OCI-M2 (cell line): ENCODE results near the gene GPR37.
A peak's percentile ranks its signal among the peaks of the same experiment; 100 is the strongest.

Experiments used
- DNase-seq: peaks from one replicate; lab custom pipeline; 2025; ENCODE audit not compliant: unreplicated experiment; lab: John Stamatoyannopoulos, UW

The GPR37 gene, protein sequence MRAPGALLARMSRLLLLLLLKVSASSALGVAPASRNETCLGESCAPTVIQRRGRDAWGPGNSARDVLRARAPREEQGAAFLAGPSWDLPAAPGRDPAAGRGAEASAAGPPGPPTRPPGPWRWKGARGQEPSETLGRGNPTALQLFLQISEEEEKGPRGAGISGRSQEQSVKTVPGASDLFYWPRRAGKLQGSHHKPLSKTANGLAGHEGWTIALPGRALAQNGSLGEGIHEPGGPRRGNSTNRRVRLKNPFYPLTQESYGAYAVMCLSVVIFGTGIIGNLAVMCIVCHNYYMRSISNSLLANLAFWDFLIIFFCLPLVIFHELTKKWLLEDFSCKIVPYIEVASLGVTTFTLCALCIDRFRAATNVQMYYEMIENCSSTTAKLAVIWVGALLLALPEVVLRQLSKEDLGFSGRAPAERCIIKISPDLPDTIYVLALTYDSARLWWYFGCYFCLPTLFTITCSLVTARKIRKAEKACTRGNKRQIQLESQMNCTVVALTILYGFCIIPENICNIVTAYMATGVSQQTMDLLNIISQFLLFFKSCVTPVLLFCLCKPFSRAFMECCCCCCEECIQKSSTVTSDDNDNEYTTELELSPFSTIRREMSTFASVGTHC

DNA sequence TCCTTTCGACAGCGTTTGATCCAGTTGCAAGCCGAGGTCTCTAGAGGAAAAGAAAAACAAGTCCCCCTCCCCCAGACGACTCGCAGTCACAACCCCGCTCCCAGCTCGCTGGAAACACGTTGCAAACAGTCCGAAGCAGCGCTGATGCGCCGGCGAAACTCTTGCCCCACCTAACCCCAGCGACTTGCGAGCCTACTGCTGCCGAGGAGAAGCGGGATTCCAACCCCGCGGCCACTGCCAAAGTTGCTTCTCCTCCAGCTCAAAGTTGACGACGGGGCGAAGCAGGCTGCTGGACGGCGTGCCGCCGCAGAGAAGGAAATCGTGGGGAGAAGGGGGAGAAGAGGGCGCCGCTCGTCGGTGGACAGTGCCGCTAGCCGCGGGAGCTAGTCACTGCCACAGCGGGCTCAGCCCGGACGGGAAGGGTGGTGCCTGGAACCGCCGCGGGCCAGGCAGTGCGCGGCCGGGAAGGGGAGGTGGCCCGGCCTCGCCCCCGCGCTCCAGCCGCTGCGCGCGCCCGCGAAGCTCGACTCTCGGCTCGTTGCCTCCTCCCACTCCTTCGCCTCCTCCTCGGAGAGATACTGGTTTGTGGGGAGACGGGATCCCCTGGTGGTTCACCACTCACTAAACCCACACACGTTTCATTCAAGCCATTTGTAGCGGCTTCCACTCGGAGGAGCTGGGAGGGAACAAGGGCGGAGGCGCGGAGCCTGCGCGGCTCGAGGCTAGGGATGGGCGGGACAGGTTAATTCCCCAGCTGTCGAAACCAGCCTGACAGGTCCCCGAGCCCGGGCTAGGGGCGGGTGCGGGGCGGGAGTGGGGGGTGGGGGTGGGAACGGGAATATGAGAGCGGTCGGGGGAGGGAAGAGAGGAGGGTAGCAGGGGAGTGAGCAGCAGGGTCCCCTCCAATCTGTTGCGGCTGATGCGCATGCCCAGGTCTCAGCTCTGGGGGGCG lies at the start of gene GPR37:
Gene GPR37 (minus strand): TSS at position 392 of the 952 bp plus-strand sequence. CDS start 816 bp downstream, outside the sequence.
- peak; percentile 53 for DNase-seq

DNA sequence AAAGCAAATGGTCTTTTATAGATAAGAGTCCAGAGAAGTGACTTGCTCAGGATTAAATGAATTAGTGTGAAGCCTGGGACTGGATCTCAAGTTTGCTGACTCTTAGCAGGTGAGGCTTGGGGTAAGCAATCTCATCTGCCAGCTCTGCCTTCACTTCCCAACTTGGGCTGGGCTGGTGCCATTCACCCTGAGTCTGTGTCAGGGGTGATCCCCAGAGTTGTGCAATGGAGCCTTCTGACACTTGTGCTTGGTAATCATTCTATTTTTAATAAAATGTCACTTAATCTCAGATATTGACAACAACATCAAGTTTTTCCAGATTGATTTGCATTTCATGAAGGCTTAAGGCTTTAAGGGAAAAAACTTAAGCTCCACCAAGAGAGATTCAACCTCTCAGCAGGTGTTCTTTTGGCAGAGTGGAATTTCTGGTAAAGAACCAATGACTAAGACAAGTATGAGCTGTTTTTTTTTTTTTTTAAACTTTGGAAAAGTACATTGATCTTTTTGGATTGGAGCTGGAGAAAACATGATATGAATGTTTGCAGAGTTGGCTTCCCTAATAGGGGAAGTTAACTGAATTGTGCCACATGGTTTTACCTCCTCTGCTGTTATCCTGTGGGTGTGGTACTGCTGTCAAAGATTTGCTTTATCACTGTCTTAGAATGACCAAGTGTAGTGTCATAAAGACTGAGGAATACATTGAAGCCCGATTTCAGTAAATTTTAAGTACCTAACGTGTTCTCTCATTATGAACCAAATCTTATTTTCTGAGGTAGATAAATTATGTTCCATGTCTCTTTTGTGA lies 48.6 kb upstream of the GPR37 start:
- DNase-seq: no peak

DNA sequence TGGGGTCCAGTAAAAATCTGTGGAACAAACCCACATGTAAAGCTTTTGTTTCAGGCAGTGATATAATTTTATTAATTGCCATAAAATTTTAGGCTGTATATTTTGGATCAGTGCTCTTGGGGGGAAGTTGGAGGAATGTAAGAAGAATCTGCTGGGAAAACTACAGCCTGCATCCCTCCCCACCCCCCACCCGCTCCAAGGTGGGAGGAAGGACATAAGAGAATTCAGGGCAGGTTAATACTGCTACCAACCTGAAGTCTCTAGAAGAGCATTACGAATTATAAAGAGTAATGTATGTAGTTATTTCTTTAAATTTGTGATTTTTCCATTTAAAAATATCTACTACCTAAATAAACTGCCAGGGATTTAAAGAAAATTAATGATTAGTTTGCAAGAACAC lies 47.2 kb upstream of the GPR37 start:
- DNase-seq: no peak

DNA sequence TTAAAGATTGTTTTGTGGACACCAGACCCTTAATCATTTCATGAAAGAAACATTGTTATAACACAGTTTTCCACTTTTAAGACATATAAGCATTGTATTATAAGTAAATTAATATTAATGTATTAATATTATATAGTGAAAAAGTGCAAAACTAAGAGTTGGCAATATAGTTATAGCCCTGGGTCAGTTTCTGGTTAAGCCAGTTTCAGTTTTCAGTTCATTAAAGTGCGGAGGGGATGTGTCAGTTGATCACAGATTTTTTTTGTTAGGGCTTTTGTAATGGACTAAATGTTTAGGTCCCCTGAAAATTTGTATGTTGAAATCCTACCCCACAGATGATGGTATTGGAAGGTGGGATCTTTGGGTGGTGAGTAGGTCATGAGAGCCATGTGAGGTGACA lies 45.7 kb upstream of the GPR37 start:
- no peak for DNase-seq

DNA sequence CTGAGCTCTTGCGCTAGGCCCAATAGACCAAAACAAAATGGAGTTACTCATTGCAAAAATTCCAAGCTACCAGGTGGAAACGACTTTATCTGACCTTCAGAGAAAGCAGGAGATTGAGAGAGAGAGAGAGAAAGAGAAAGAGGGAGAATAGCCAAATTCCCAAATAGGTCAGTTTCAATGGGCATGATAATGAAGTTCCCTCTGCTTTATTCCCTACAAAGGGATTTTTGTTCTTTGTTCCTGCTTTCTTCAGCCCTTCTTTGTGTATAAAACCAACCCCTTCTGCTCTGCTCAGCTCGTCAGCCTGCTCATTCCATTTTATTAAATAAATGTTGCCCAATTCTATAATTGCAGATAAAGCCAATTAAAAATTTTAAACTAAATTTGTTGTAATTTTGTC lies 45.0 kb upstream of the GPR37 start:
- no peak for DNase-seq

DNA sequence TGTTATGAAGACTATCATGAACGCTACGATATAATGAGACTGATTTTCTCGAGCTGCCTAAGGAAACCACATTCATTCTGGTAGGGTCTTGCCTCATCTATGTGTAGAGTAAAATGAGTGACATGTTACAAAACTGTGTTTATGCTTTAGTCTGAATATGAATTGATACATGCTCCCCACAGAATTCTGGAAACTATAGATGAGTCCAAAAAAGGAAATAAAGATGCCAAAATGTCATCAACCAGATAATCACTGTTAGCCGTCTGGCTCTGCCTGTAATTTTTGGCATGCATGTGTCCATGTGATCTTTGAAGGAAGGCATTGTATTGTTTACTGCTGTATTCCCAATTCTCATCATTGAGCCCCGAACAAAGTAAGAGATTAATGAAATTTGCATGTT lies 42.6 kb upstream of the GPR37 start:
- DNase-seq: no peak

DNA sequence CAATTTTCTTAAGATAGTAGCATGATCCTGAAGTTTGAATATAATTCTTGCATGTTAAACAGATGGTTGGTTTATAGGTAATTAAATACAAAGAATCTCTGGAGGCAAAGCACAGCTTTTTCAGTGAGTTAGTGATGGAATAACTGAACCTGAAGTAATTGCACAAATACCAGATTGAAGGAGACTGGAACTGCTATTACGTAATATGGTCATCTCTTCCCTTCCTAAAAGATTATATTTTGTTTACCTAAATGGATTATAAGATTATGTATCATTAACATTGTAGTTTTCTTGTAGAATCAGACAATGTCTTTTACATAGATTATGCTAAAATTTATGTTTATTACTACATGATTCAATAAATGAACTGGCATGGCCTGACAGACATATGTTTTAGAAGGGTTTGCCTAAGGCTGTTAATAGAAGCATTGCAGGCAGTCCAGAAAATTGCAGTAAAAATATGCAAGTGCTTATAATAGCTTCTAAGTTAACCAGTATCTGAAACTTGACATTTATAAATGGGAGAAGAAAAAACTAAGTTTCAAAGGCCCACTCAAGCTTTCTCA lies 35.8 kb upstream of the GPR37 start:
- DNase-seq: no peak

DNA sequence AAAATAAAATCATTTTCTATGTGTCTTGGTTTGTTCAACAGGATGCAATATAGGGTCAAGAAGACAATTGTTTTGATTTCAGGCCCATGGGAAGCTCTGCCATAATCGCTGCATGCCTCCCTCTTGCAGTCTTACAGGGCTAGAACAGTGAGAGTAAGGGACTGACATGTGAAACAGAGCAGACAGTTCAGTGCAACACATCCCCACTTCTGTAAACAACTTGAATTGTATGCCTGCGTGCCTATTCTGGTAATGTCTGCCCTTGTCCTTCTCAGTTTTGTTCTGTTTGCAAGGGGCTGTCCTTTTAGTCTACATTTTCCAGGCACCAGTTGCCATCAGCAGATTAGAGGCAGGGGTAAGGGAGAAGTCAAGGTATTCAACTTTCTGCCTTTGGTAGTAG lies 34.8 kb upstream of the GPR37 start:
- no peak for DNase-seq

DNA sequence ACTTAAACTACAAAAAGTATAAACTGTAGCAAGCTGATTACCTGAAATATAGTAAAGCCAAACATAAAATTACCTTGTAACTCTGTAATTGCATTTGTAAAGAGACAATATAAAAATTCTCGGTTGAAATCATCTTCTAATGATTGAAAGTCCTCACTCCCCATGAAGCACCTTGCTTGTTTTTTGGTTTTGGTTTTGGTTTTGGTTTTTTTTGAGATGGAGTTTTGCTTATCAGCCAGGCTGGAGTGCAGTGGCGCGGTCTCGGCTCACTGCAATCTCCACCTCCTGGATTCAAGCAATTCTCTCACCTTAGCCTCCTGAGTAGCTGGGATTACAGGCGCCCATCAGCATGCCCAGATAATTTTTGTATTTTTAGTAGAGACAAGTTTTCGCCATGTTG lies 33.9 kb upstream of the GPR37 start:
- no peak for DNase-seq

DNA sequence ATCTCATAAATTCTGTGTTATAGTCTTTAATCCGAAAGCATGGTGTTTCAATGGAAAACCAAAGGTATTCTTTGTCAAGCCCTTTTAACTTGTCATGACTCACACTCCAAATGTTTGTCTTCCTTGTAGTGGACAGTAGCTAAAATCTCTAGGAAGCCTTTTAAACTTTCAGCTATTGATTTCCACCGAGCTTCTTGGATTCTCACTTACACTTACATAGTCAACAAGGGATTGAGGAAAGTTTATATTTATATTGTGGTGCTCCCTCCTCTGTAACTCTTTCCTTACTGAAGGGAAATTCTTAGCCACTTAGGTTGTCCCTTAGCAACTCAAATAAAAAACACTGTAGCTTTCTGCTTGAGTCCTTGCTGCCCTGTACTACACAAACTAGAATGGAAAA lies 31.2 kb upstream of the GPR37 start:
- DNase-seq: no peak

DNA sequence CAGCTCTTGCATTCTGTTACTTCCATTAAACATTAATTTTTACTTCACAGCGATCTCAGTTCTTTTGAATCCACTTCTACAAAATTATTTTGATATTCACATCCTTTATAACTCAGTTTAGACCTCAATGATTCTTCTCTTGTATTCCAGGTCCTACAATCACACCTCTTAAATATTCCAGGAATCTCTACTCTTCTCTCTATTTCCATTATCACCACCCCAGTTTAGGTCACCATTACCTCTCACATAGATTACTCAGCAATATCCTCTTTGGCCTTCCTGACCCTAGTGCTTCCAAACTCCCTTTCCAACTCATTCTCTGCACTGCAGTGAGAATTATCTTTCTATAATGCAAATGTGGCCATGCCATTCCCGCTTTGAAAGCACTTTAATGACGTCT lies 27.1 kb upstream of the GPR37 start:
- no peak for DNase-seq

DNA sequence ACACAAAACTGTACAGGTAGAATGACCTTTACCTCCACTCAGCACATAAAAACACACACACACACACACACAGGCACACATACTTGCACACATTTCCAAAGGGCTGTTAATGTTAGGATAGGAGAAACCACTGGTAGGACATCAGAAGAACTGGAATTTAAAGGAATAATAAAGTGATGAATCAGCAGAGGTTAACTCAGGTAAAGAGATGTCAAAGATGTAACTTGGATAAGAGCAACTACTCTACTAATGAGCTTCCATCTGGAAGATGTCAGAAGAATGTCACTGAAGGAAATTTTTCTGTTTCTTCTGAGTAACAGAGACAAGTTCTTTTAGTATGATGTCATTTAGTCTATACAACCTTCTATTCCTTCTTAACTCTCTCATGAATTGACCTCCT lies 26.4 kb upstream of the GPR37 start:
- no peak for DNase-seq

DNA sequence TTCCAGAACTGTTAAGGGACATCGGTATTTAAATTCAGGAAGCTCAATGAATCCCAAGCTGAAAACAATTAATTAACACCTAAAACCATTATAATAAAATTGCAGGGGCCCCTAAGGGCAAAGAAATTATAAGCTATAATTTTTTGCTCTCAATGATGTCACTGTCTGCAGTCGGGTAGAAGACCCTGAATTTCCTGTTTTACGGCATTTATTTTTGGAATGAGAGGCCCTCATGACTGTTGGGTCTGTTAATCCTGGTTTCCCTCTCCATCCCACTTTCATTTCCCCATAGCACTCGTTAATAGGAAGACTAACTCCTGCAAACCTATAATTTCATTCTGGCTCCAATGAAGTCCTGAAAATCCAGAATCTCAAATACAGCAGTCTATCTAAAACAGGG lies 25.8 kb upstream of the GPR37 start:
- DNase-seq: no peak

DNA sequence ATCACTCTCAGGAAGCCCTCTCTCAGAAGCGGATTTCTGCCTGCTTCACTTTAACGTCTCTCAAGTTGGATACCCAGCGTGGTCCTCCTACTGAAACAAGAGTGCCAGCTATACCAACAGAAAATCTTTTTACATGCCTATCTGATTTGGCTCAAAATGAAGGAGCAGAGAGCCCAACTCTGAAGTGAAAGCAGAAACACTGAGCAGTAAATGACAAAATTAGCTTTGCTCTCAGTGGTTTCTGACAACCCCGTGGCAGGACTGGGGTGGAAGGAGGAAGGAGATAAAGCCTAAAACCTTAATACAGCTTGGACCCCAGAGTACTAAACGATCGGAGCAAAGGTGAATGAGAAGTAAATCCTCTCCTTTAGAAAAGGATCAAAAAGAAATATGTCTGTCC lies 25.1 kb upstream of the GPR37 start:
- no peak for DNase-seq

DNA sequence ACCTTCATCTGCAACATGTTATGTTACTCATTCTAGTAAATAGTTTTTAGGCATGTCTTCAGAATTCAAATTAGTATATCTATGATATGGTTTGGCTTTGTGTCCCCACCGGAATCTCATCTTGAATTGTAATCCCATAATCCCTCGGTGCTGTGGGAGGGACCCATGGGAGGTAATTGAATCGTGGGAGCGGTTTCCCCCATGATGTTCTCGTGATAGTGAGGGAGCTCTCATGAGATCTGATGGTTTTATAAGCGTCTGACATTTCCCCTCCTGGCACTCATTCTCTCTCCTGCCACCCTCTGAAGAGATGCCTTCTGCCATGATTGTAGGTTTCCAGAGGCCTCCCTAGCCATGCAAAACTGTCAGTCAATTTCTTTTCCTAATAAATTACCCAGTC lies 20.4 kb upstream of the GPR37 start:
- no peak for DNase-seq

DNA sequence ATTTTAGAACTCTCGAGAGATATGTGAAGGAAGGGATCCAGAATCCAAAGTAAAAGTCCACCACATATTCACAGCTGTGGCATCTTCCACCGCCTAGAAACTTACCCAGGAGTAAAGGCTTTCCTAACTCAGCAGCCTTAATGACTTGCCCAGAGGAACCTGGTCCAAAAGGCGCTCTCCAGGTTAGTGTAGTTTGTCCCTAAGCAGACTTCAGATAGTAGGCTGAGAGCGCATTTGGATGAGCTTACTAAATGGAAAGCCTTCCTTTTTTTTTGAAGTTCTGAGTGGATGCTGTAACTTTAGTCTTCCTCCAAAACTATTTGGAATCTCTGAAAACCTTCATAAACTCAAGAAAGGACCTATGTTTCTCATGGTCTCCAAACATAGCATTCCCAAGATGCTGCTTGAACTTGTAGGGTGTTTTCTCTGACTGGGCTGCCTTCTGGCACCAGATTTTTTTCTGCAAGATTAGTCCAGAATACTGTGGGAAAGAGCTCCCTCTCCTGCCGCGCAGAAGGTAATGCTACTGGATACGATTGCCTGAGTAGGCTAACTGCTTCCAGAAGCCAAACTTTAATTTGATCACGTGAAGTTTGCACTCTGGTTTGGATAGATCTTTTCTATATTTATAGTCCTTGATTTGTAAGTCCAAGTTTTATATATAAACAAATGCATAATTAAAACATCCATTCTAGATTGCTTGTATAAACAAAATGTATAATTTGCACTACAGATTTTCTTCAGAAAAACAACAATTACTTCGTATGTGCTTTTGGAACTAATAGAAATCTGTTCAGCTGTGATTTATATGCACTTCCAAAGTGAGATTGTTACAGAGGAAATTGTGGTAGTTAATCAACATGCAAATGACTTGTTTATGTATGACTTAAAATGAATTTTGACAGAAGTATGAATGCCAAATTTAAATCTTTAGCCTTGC lies 19.6 kb upstream of the GPR37 start:
- DNase-seq: peak; percentile 26

DNA sequence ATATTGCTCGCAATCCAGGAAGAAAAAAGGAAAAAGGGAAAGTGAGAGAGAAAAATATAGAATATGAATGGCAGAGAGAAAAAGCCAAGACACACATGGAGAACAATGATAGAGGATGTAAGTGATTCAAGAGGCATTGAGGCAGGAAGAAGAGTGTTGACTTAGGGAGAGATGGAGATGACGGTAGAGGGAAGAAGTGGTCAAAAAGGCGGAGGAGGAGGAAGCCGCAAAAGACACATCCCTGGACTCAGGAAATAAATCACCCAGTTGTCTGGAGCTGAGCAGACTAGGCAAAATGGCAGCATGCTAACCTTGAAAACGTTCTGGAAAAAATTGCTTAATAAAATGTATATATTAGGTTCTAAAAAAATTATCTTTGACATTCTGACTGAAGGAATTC lies 17.7 kb upstream of the GPR37 start:
- DNase-seq: no peak

DNA sequence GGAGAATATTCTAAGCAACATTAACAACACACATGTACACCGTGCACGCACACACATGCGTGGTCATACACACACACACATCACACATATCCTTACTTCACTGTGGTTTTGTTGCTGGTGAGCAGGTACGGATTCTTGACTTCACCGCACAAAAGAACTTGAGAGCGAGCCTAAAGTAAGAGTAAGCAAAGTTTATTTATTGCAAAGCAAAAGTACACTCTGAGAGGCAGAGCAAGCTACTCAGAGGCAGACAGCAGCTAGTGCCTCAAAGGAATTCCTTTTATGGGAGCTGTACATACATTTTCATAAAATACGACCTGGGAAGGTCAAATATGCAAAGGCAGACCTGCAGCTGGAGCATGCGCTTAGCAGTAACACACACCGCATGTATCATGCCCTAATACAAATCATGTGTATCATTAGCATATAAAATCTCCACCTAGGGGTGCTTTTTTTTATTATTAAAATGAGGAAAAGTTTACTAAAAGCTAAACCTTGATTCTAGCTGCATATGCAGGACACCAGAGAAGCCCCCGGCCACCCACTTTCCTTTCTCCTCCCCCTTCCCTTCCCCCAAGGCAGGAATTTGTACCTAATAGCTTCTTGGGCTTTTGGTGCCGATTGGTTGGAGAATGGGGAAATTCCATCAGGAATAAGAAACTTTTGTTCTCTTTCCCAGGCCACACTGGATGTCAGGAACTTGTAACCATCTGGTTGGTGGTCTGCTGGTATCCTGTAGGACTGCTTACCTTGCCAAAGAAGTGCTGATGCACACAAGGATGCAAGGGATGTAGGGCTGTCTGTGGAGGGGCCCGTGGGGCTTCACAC lies 16.5 kb upstream of the GPR37 start:
- DNase-seq: no peak

DNA sequence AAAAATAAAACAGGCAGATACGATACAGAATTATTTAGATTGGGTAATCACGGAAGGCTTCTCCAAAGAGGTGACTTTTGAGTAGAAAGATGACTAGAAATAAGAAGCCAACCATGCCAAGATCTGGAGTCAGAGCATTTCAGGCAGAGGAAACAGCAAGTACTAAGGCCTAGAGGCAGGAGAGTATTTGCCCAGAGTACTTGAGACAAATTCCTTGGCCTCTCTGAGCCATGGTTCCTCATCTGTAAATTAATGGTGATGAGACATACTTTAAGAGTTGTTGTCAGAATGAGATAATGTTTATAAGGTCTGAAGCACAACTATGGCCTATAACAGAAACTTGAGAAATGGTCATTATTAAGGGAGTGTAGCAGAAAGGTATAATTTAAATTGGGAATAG lies 15.8 kb upstream of the GPR37 start:
- DNase-seq: no peak
